Mesenchymal stem cell (in vitro differentiated cells and primary cell): Measurements from ENCODE around the gene UBFD1.

Experiments used
- DNase-seq: peaks from one replicate; pipeline ENCODE4 v3.0.0-alpha.2; 2013
- H2AFZ ChIP-seq: one replicate; pipeline ENCODE4 v1.6.1; 2013; ENCODE audit warnings: low read depth, mild to moderate bottlenecking, control low read depth, inconsistent platforms, low read length, moderate library complexity
- H2AK5ac ChIP-seq: 2 replicates; pipeline ENCODE4 v1.6.1; 2013; ENCODE audit warnings: low read length, moderate library complexity, mild to moderate bottlenecking, inconsistent platforms; ENCODE audit not compliant: severe bottlenecking
- H2BK120ac ChIP-seq: one replicate; pipeline ENCODE4 v1.6.1; 2013; ENCODE audit warnings: low read depth, mild to moderate bottlenecking, inconsistent platforms, low read length, moderate library complexity
- H2BK12ac ChIP-seq, 2 experiments: one replicate each; pipeline ENCODE4 v1.6.1; 2013; ENCODE audit warnings: inconsistent platforms in 2 of 2, low read length in 2 of 2, mild to moderate bottlenecking in 2 of 2, moderate library complexity in 2 of 2, control low read depth in 1 of 2
- H2BK15ac ChIP-seq: one replicate; pipeline ENCODE4 v1.6.1; 2013; ENCODE audit warnings: mild to moderate bottlenecking, low read depth, inconsistent platforms; ENCODE audit not compliant: poor library complexity, severe bottlenecking
- H2BK5ac ChIP-seq: 2 replicates; pipeline ENCODE4 v1.6.1; 2013; ENCODE audit warnings: low read depth, mild to moderate bottlenecking, low read length, control low read depth, inconsistent platforms; ENCODE audit not compliant: poor library complexity, severe bottlenecking
- H3K14ac ChIP-seq, 2 experiments: one replicate each; pipeline ENCODE4 v1.6.1; 2013; ENCODE audit warnings: inconsistent platforms in 2 of 2, low read length in 2 of 2, control low read depth in 1 of 2, mild to moderate bottlenecking in 1 of 2, moderate library complexity in 1 of 2
- H3K18ac ChIP-seq, 2 experiments: one replicate each; pipeline ENCODE4 v1.6.1; 2013; ENCODE audit warnings: inconsistent platforms in 2 of 2, low read length in 2 of 2, control low read depth in 1 of 2, low read depth in 1 of 2, mild to moderate bottlenecking in 1 of 2
- H3K23ac ChIP-seq, 2 experiments: one replicate each; pipeline ENCODE4 v1.6.1; 2013; ENCODE audit warnings: inconsistent platforms in 2 of 2, low read length in 2 of 2, mild to moderate bottlenecking in 2 of 2, moderate library complexity in 2 of 2, control low read depth in 1 of 2
- H3K27ac ChIP-seq: 2 replicates; pipeline ENCODE4 v1.5.1; 2013; ENCODE audit warnings: mild to moderate bottlenecking, moderate library complexity, low read length, control low read depth, inconsistent platforms; ENCODE audit not compliant: poor library complexity, severe bottlenecking
- H3K27me3 ChIP-seq, 2 experiments: 2 replicates each; pipeline versions ENCODE4 v1.6.1 to v1.7.0; 2013; ENCODE audit warnings: low read length in 2 of 2, mild to moderate bottlenecking in 2 of 2, moderate library complexity in 2 of 2, control low read depth in 1 of 2, inconsistent platforms in 1 of 2; ENCODE audit not compliant: control insufficient read depth in 1 of 2, insufficient read depth in 1 of 2
- H3K36me3 ChIP-seq, 2 experiments: 2 replicates each; pipeline versions ENCODE4 v1.6.1 to v1.7.0; 2013; ENCODE audit warnings: low read length in 2 of 2, control low read depth in 1 of 2, inconsistent platforms in 1 of 2, low read depth in 1 of 2, mild to moderate bottlenecking in 1 of 2; ENCODE audit not compliant: insufficient read depth in 2 of 2, control insufficient read depth in 1 of 2
- H3K4ac ChIP-seq, 2 experiments: one replicate each; pipeline ENCODE4 v1.6.1; 2013; ENCODE audit warnings: inconsistent platforms in 2 of 2, low read length in 2 of 2, mild to moderate bottlenecking in 2 of 2, moderate library complexity in 2 of 2, control low read depth in 1 of 2, low read depth in 1 of 2
- H3K4me1 ChIP-seq: 2 replicates; pipeline ENCODE4 v1.6.1; 2013; ENCODE audit warnings: low read depth, low read length, control low read depth; ENCODE audit not compliant: control insufficient read depth, insufficient read depth
- H3K4me2 ChIP-seq: 2 replicates; pipeline ENCODE4 v1.6.1; 2013; ENCODE audit warnings: low read length, mild to moderate bottlenecking, inconsistent platforms; ENCODE audit not compliant: poor library complexity, severe bottlenecking
- H3K4me3 ChIP-seq, 2 experiments: 2 replicates each; pipeline versions ENCODE4 v1.5.1 to v1.7.0; 2013; ENCODE audit warnings: low read length in 2 of 2, mild to moderate bottlenecking in 2 of 2, control low read depth in 1 of 2, low read depth in 1 of 2; ENCODE audit not compliant: insufficient read depth in 1 of 2
- H3K79me1 ChIP-seq: replicated peaks from 2 replicates; pipeline ENCODE4 v1.6.1; 2013; ENCODE audit warnings: mild to moderate bottlenecking, control low read depth, low read length, inconsistent platforms; ENCODE audit not compliant: poor library complexity, severe bottlenecking
- H3K9ac ChIP-seq: 2 replicates; pipeline ENCODE4 v1.7.0; 2013; ENCODE audit warnings: mild to moderate bottlenecking, low read length, moderate library complexity
- H3K9me3 ChIP-seq: 2 replicates; pipeline ENCODE4 v1.7.0; 2013; ENCODE audit warnings: mild to moderate bottlenecking, low read length; ENCODE audit not compliant: control insufficient read depth
- H4K8ac ChIP-seq: one replicate; pipeline ENCODE4 v1.6.1; 2013; ENCODE audit warnings: inconsistent platforms, mild to moderate bottlenecking, low read length, moderate library complexity
- H4K91ac ChIP-seq: one replicate; pipeline ENCODE4 v1.6.1; 2013; ENCODE audit warnings: mild to moderate bottlenecking, low read length, inconsistent platforms
- WGBS: methylation state at CpG from one replicate; pipeline ENCODE4 v1.1.7; 2013; ENCODE audit warnings: mixed read lengths; 5-methylcytosine and 5-hydroxymethylcytosine counted together

UBFD1 gene

GRCh38 chr16:23584186-23585076 lies 26.9 kb downstream of the UBFD1 start:
- Histone ChIP-seq H2BK15ac (no peak overlapping the region), H4K91ac (no peak overlapping the region), H3K23ac (no peak overlapping the region), H3K9ac (no peak overlapping the region), H3K4me3 (no peak overlapping the region), H2AFZ (no peak overlapping the region), H3K27ac (no peak overlapping the region), H3K36me3 (peaks cover 46 to 75% of the 10 kb centered on the region in 2 experiments), H3K14ac (no peak overlapping the region), H3K18ac (no peak overlapping the region), H3K4ac (no peak overlapping the region), H3K79me1 (peaks cover 20% of the 10 kb centered on the region), H2AK5ac (no peak overlapping the region), H3K4me2 (no peak overlapping the region), H2BK5ac (no peak overlapping the region), H3K4me1 (peaks cover 2% of the 10 kb centered on the region), H2BK120ac (no peak overlapping the region), H2BK12ac (no peak overlapping the region), H3K9me3 (no peaks in the 10 kb centered on the region), H3K27me3 (no peaks in the 10 kb centered on the region), H4K8ac (no peak overlapping the region)
- WGBS: 97% methylated on average over 13 of the region's 14 CpGs
- DNase-seq: no peak

GRCh38 chr16:23587726-23588125 lies 30.2 kb downstream of the UBFD1 start:
- Histone ChIP-seq H3K18ac (no peak overlapping the region), H3K4me2 (no peak overlapping the region), H3K4ac (no peak overlapping the region), H2AK5ac (no peak overlapping the region), H2AFZ (no peak overlapping the region), H3K27me3 (no peaks in the 10 kb centered on the region), H2BK120ac (no peak overlapping the region), H2BK12ac (no peak overlapping the region), H4K91ac (no peak overlapping the region), H3K79me1 (peaks cover 23% of the 10 kb centered on the region), H3K27ac (no peak overlapping the region), H3K23ac (no peak overlapping the region), H2BK5ac (no peak overlapping the region), H3K9ac (peak overlapping the region; percentile 14), H3K4me3 (no peak overlapping the region), H4K8ac (no peak overlapping the region), H3K14ac (no peak overlapping the region), H3K4me1 (peaks cover 2% of the 10 kb centered on the region), H3K36me3 (peaks cover 59 to 77% of the 10 kb centered on the region in 2 experiments), H3K9me3 (no peaks in the 10 kb centered on the region), H2BK15ac (no peak overlapping the region)
- WGBS: 95% methylated on average over 5 of the region's 5 CpGs
- peak; percentile 15 for DNase-seq

- 100% methylated on average over 3 of the region's 3 CpGs for WGBS
- no peak overlapping the region for H4K8ac ChIP-seq
- no peak overlapping the region for H3K9ac ChIP-seq
- H3K36me3 ChIP-seq: peaks cover 58 to 75% of the 10 kb centered on the region in 2 experiments
- H3K4ac ChIP-seq: no peak overlapping the region
- H2BK5ac ChIP-seq: no peak overlapping the region
- H3K9me3 ChIP-seq: no peaks in the 10 kb centered on the region
- H2BK15ac ChIP-seq: no peak overlapping the region
- H3K18ac ChIP-seq: no peak overlapping the region
- H3K4me2 ChIP-seq: no peak overlapping the region
- H3K4me1 ChIP-seq: peaks cover 7% of the 10 kb centered on the region
- no peak for DNase-seq
- H3K79me1 ChIP-seq: peaks cover 17% of the 10 kb centered on the region
- H3K27ac ChIP-seq: no peak overlapping the region
- no peak overlapping the region for H3K4me3 ChIP-seq
- H2BK12ac ChIP-seq: no peak overlapping the region
- no peak overlapping the region for H2AK5ac ChIP-seq
- no peak overlapping the region for H4K91ac ChIP-seq
- H3K14ac ChIP-seq: no peak overlapping the region
- no peak overlapping the region for H2BK120ac ChIP-seq
- H2AFZ ChIP-seq: no peak overlapping the region
- H3K27me3 ChIP-seq: no peaks in the 10 kb centered on the region
- no peak overlapping the region for H3K23ac ChIP-seq
Measured at GRCh38 chr16:23590181-23590580, 32.7 kb downstream of the UBFD1 start.

GRCh38 chr16:23594186-23594585 lies 36.7 kb downstream of the UBFD1 start:
- no peak overlapping the region for H3K18ac ChIP-seq
- H3K27me3 ChIP-seq: no peaks in the 10 kb centered on the region
- H3K4ac ChIP-seq: no peak overlapping the region
- H3K27ac ChIP-seq: no peak overlapping the region
- DNase-seq: no peak
- H3K9ac ChIP-seq: no peak overlapping the region
- WGBS: 99% methylated on average over 12 of the region's 12 CpGs
- H3K14ac ChIP-seq: no peak overlapping the region
- H3K9me3 ChIP-seq: no peaks in the 10 kb centered on the region
- H2AFZ ChIP-seq: no peak overlapping the region
- H3K23ac ChIP-seq: no peak overlapping the region
- H4K91ac ChIP-seq: no peak overlapping the region
- H2BK15ac ChIP-seq: no peak overlapping the region
- H3K36me3 ChIP-seq: peaks cover 31 to 43% of the 10 kb centered on the region in 2 experiments
- H2BK5ac ChIP-seq: no peak overlapping the region
- H3K4me1 ChIP-seq: peaks cover 7% of the 10 kb centered on the region
- no peak overlapping the region for H2BK12ac ChIP-seq
- peak overlapping the region; percentile 9 for H4K8ac ChIP-seq
- no peak overlapping the region for H3K4me2 ChIP-seq
- H3K4me3 ChIP-seq: no peak overlapping the region
- H2AK5ac ChIP-seq: no peak overlapping the region
- H2BK120ac ChIP-seq: no peak overlapping the region
- H3K79me1 ChIP-seq: peaks cover 7% of the 10 kb centered on the region
